ENCODE data around the gene ZNF470.
A peak's percentile ranks its signal among the peaks of the same experiment; 100 is the strongest.

Gene ZNF470

DNA sequence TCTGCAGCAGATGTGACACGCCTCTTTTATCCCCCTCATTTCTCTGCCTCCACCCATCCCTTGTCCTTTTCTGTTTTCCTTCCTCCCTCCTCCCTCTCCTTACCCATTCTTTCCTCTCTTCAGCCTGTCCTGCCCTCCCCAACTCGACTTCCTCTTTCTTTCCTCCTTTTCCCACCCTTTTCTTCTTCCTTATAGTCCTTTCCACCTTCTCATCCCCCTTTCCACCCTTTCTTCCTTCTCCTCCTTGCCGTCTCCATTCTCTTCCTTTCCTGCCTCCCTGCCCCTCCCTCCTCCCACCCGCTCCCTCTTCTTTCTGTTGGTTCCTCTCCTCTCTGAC is 27.1 kb downstream of the ZNF470 start:
- Histone ChIP-seq H3K36me3 (ENCODE audit: insufficient read depth, low read length) (peaks cover 8% of the 10 kb centered on the region; the same call in 1 of the 2 replicates), H3K9me3 (ENCODE audit: control insufficient read depth, insufficient read depth, low read length) (no peaks in the 10 kb centered on the region; the same call in 1 of the 2 replicates), H3K4me1 (ENCODE audit: insufficient read depth, low read length) (0 out of 2 replicates have a peak, but pooled peaks cover 3% of the 10 kb centered on the region), H3K9ac (ENCODE audit: low read depth, low read length) (peak overlapping the region; percentile 93; the same call in 1 of the 2 replicates)

DNA sequence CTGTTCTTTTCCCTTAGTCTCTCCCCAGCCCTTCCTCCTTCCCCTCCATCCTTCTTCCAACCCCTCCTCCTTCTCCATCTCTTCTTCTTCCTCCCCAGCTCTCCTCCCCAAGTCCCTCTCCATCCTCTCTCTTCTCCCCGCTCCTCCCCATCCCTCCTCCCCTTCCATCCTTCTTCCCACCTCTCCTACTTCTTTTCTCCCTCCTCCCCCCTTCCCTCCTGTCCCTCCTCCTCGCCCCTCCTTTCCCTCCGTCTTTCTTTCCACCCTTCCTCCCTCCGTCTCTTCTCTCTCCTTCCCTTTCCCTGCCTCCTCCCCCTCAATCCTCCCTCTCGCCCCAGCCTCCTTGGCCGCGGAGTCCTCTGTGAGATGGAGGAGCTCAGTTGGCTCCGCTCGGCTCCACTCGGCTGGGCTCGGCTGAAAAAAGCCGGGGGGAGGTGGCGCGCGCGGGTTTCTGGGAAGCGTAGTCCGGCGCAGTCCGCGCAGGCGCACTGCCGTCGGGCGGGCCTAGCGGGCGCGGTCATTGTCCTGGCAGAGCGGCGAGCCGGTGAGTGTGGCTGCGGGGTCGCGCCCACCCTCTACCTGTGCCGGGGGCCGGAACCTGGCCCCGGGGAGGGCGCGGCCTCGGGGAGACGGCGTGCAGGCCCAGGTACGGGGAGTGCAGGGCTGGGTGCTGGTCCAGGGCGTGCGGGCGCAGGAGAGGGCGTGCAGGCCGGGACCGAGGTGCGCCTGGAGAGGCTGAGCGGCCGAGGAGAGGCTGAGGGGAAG is 27.7 kb downstream of the ZNF470 start, which contains the start of gene ZNF71:
ZNF71 (plus strand) TSS at position 520 of the 765 bp plus-strand sequence. CDS start 6,257 bp downstream, outside the sequence.
- Histone ChIP-seq H3K9ac (ENCODE audit: low read depth, low read length) (peak within 1 kb of the TSS; percentile 93), H3K9me3 (ENCODE audit: control insufficient read depth, insufficient read depth, low read length) (no peaks in the 10 kb centered on the region), H3K36me3 (ENCODE audit: insufficient read depth, low read length) (peaks cover 8% of the 10 kb centered on the region; the same call in 1 of the 2 replicates)

DNA sequence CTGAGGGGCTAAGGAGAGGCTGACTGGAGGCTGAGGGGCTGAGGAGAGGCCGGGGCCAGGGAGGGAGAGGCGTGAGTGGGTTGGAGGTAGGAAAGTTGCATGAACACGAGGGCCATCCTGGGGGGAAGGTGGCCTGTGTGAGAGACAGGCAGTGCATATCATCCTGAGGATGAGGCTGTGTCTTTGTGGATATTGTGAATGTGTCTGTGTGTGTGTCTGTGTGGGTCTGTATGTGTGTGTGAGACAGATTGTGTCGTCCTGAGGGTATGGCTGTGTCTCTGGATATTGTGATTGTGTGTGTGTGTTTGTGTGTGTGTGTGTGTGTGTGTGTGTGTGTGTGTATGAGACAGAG is 28.3 kb downstream of the ZNF470 start:
- Histone ChIP-seq H3K4me1 (ENCODE audit: insufficient read depth, low read length) (0 out of 2 replicates have a peak, but pooled peaks cover 3% of the 10 kb centered on the region), H3K36me3 (ENCODE audit: insufficient read depth, low read length) (peaks cover 8% of the 10 kb centered on the region; the same call in 1 of the 2 replicates), H3K9ac (ENCODE audit: low read depth, low read length) (peak overlapping the region; percentile 93), H3K9me3 (ENCODE audit: control insufficient read depth, insufficient read depth, low read length) (no peaks in the 10 kb centered on the region)

More for the DNA sequence above, 27.7 kb downstream of the ZNF470 start, which contains the start of gene ZNF71:
- H3K4me1 ChIP-seq (ENCODE audit: insufficient read depth, low read length), result 0 out of 2 replicates have a peak, but pooled peaks cover 3% of the 10 kb centered on the region

DNA sequence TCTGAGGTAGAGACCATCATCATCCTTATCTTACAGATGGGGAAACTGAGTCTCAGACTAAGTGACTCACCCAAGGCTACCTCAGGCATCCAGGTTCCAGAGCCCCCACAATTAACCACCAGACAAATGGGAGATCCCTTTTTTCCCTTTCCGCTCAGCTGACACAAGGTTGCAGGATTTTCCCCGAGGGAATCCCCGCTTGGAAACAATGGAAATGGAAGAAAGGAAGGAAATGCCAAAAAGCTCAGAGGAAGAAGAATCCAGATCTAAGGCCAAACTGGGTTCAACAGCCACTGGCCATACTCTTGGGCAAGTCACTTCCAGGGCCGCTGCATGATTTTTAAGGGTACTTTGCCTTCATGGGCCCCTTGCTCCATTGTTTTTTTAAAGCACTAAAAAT is 29.4 kb downstream of the ZNF470 start:
- no peaks in the 10 kb centered on the region for H3K9me3 ChIP-seq (ENCODE audit: control insufficient read depth, insufficient read depth, low read length)
- 0 out of 2 replicates have a peak, but pooled peaks cover 3% of the 10 kb centered on the region for H3K4me1 ChIP-seq (ENCODE audit: insufficient read depth, low read length)
- H3K36me3 ChIP-seq (ENCODE audit: insufficient read depth, low read length), result peaks cover 8% of the 10 kb centered on the region; the same call in 1 of the 2 replicates
- no peak overlapping the region for H3K9ac ChIP-seq (ENCODE audit: low read depth, low read length)

DNA sequence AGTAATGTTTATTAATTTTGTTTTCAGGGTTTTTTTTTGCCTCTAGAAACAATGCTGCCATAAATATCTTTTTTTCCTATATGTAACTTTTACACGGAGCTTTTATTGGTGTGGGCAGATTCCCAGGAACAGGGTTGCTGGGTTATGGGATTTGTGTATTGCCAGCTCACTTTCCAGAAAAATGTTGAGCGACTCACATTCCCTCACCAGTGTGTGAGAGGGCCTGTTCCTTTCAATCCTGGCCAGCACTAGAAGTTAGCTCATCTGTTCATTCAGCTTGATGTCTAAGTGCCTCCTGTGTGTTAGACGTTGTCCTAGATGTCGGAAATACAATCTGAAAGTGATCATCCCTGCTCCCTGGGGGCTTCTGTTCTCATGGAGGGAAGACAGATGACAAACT is 30.4 kb downstream of the ZNF470 start:
- H3K4me1 ChIP-seq (ENCODE audit: insufficient read depth, low read length), result 0 out of 2 replicates have a peak, but pooled peaks cover 3% of the 10 kb centered on the region
- no peak overlapping the region for H3K9ac ChIP-seq (ENCODE audit: low read depth, low read length)
- no peaks in the 10 kb centered on the region; the same call in 1 of the 2 replicates for H3K9me3 ChIP-seq (ENCODE audit: control insufficient read depth, insufficient read depth, low read length)
- peaks cover 8% of the 10 kb centered on the region; the same call in 1 of the 2 replicates for H3K36me3 ChIP-seq (ENCODE audit: insufficient read depth, low read length)

DNA sequence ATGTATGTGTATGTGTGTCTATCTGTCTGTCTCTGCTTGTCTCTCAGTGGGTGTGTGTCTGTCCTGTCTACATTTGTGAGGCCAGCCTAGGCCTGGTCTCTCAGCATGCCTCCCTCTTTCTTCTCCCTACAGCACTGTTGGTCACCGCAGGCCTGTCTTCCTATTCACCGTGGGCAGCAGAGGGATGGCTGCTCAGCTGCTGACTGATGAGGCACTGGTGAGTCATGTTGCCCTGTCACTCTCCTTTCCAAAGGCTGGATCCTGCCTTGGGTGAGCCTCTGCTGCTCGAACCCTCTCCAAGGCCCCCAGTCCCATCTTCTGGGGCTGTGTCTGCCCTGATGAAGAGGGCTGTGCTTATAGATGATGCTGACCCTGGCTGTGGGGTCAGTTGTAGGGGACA is 34.1 kb downstream of the ZNF470 start:
- Histone ChIP-seq H3K4me1 (ENCODE audit: insufficient read depth, low read length) (0 out of 2 replicates have a peak, but pooled peaks cover 3% of the 10 kb centered on the region), H3K36me3 (ENCODE audit: insufficient read depth, low read length) (peaks cover 8% of the 10 kb centered on the region; the same call in 1 of the 2 replicates), H3K9me3 (ENCODE audit: control insufficient read depth, insufficient read depth, low read length) (peaks cover 4% of the 10 kb centered on the region; the same call in 1 of the 2 replicates), H3K9ac (ENCODE audit: low read depth, low read length) (no peak overlapping the region)

DNA sequence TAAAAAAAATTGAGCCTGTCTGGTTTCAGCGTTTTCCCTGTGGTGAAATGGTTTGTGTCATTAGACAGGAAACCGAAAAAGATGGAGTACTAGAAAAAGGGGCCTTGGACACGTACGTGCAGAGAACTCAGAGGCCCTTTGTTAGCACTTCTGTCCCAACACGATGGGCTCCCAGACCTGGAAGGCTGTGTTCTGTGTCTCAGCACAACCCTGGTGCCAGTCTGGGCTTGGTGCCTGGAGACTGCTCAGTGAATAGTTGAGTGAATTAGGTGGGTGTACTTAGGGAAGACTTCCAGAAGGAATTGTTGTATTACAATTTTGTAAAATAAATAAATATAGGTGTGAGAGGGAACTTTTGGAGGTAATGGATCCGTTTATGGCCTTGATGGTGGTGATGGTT is 36.6 kb downstream of the ZNF470 start:
- no peaks in the 10 kb centered on the region; the same call in 1 of the 2 replicates for H3K36me3 ChIP-seq (ENCODE audit: insufficient read depth, low read length)
- H3K9ac ChIP-seq (ENCODE audit: low read depth, low read length), result no peak overlapping the region
- H3K9me3 ChIP-seq (ENCODE audit: control insufficient read depth, insufficient read depth, low read length), result peaks cover 4% of the 10 kb centered on the region; the same call in 1 of the 2 replicates
- no peaks in the 10 kb centered on the region for H3K4me1 ChIP-seq (ENCODE audit: insufficient read depth, low read length)

DNA sequence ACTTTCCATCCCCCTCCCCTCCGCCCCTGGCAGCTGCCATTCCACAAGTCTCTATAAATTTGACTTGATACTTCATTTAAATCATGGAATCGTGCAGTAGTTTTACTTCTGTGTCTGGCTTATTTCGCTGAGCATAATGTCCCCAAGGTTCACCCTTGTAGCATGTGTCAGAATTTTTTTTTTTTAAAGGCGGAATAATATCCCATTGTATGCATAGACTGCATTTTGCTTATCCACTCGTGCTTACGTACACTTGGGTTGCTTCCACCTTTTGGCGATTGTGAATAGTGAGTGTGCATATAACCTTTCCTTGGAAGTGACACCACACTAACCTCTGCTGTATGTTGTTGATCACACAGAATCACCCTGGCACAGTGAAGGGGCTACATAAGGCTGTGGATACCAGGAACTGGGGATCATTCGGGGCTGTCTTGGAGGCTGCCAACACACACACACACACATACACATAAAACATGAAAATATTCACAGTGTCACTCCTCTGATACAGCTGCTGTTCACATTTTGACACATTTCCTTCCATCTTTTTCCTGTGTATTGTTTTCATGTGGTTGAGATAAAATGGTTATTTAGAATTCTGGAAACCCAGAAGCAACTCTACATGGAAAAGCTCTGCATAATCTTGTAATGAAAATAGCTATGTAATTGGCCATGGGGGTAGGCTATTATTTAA is 41.2 kb downstream of the ZNF470 start:
- Histone ChIP-seq H3K36me3 (ENCODE audit: insufficient read depth, low read length) (no peaks in the 10 kb centered on the region; the same call in 1 of the 2 replicates), H3K4me1 (ENCODE audit: insufficient read depth, low read length) (no peaks in the 10 kb centered on the region), H3K9me3 (ENCODE audit: control insufficient read depth, insufficient read depth, low read length) (peaks cover 4% of the 10 kb centered on the region; the same call in 1 of the 2 replicates), H3K9ac (ENCODE audit: low read depth, low read length) (no peak overlapping the region)

DNA sequence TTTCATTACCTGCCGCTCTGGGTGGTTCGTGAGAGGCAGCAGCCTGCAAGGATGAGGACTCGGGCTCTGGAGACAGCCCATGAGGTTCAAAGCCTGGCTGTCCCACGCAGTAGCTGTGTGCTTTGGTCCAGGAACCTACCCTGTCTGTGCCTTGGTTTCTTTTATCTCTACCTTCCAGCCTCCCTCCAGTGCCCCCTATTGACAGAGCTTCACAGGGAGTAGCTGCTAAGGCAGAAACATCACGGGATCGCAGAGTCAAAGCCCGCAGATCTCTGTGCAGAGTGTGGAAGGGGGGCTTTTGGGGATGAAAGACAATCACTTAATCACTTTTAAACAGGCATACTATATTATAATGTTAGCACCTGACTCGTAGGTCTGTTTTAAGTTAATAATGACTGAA is 44.0 kb downstream of the ZNF470 start:
- no peaks in the 10 kb centered on the region; the same call in 1 of the 2 replicates for H3K36me3 ChIP-seq (ENCODE audit: insufficient read depth, low read length)
- peaks cover 4% of the 10 kb centered on the region; the same call in 1 of the 2 replicates for H3K9me3 ChIP-seq (ENCODE audit: control insufficient read depth, insufficient read depth, low read length)
- H3K4me1 ChIP-seq (ENCODE audit: insufficient read depth, low read length), result no peaks in the 10 kb centered on the region
- no peak overlapping the region for H3K9ac ChIP-seq (ENCODE audit: low read depth, low read length)

DNA sequence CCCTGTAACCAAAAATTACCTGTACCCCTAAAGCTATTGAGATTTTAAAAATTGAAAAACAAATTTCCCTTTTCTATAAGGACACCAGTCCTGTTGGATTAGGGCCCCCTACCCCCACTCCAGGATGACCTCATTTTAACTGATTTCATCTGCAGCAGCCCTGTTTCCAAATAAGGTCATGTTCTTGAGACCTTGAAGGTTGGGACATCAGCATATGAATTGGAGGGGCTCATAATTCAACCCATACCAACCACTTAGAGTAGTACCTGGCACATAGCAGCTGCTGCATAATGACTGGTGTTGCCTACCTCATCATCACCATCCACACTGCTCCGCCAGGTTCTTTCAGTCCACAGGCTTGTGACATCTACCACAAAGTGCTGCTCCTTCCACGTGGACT is 45.5 kb downstream of the ZNF470 start:
- Histone ChIP-seq H3K4me1 (ENCODE audit: insufficient read depth, low read length) (no peaks in the 10 kb centered on the region), H3K36me3 (ENCODE audit: insufficient read depth, low read length) (peaks cover 3% of the 10 kb centered on the region; the same call in 1 of the 2 replicates), H3K9ac (ENCODE audit: low read depth, low read length) (no peak overlapping the region), H3K9me3 (ENCODE audit: control insufficient read depth, insufficient read depth, low read length) (peaks cover 4% of the 10 kb centered on the region; the same call in 1 of the 2 replicates)

DNA sequence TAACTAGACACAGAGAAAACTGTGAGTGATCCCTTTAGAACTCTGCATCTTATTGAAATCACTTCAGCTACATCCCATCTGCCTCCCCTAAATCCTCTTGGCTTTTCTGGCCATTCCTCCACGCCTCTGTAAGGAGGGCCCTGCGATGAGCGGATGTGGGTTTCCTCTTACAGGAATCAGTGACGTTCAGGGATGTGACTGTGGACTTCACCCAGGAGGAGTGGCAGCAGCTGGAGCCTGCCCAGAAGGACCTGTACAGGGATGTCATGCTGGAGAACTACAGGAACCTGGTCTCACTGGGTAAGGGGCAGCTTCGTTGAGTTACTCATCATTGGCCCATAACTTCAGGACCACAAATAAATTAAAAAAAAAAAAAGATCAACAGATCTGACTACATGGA is 46.4 kb downstream of the ZNF470 start:
- Histone ChIP-seq H3K4me1 (ENCODE audit: insufficient read depth, low read length) (no peaks in the 10 kb centered on the region), H3K36me3 (ENCODE audit: insufficient read depth, low read length) (peaks cover 3% of the 10 kb centered on the region; the same call in 1 of the 2 replicates), H3K9me3 (ENCODE audit: control insufficient read depth, insufficient read depth, low read length) (peaks cover 4% of the 10 kb centered on the region; the same call in 1 of the 2 replicates), H3K9ac (ENCODE audit: low read depth, low read length) (no peak overlapping the region)

DNA sequence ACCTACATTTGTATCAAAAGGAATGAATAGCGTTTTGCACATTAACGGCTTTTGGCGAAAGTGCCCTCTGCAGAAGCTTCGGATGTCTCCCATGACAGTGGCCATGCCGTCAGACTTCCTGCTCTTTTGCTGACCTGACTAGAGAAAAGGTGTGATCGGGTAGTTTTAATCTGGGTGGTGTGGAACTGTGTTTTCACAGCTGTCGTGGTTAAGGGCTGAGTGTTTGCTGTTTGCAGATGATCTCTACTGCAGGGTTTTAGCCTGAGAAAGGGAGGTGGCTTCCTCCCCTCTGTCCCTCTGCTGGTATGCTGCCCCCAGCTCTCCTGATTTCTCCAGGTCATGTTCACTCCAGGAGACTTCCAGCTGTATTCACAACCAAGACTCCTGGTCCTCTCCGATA is 50.3 kb downstream of the ZNF470 start:
- Histone ChIP-seq H3K9ac (ENCODE audit: low read depth, low read length) (no peak overlapping the region), H3K4me1 (ENCODE audit: insufficient read depth, low read length) (no peaks in the 10 kb centered on the region), H3K36me3 (ENCODE audit: insufficient read depth, low read length) (peaks cover 3% of the 10 kb centered on the region; the same call in 1 of the 2 replicates), H3K9me3 (ENCODE audit: control insufficient read depth, insufficient read depth, low read length) (0 out of 2 replicates have a peak, but pooled peaks cover 4% of the 10 kb centered on the region)

DNA sequence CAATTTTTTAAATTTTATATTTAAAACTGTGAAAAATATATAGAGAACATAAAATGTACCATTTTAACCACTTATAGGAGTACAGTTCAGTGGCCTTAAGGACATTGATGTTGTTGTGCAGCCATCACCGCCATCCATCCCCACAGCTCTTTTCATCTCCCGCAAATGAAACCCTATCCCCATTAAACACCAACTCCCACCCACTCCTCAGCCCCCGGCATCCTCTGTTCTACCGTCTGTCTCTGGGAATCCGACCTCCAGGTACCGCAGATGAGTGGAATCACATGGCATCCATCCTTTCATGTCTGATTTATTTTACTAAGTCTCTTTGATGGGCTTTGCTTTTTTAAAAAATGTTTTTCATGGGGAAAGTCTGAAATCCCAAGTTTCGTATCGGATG is 51.9 kb downstream of the ZNF470 start:
- H3K36me3 ChIP-seq (ENCODE audit: insufficient read depth, low read length), result peaks cover 3% of the 10 kb centered on the region; the same call in 1 of the 2 replicates
- 0 out of 2 replicates have a peak, but pooled peaks cover 1% of the 10 kb centered on the region for H3K9me3 ChIP-seq (ENCODE audit: control insufficient read depth, insufficient read depth, low read length)
- no peaks in the 10 kb centered on the region for H3K4me1 ChIP-seq (ENCODE audit: insufficient read depth, low read length)

DNA sequence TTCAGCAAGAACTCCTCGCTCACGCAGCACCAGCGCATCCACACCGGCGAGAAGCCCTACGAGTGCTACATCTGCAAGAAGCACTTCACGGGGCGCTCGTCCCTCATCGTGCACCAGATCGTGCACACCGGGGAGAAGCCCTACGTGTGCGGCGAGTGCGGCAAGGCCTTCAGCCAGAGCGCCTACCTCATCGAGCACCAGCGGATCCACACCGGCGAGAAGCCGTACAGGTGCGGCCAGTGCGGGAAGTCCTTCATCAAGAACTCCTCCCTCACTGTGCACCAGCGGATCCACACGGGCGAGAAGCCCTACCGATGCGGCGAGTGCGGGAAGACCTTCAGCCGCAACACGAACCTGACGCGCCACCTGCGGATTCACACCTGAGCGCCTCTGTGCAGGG is 55.1 kb downstream of the ZNF470 start:
- H3K9ac ChIP-seq (ENCODE audit: low read depth, low read length), result no peak overlapping the region
- peaks cover 3% of the 10 kb centered on the region; the same call in 1 of the 2 replicates for H3K36me3 ChIP-seq (ENCODE audit: insufficient read depth, low read length)
- no peaks in the 10 kb centered on the region for H3K4me1 ChIP-seq (ENCODE audit: insufficient read depth, low read length)
- H3K9me3 ChIP-seq (ENCODE audit: control insufficient read depth, insufficient read depth, low read length), result no peaks in the 10 kb centered on the region

More for the DNA sequence above, 51.9 kb downstream of the ZNF470 start:
- H3K9ac ChIP-seq (ENCODE audit: low read depth, low read length), result no peak overlapping the region

Measured in ES-I3 (cell line).